Measurements from ENCODE around the gene FOXR1.

Gene FOXR1, protein sequence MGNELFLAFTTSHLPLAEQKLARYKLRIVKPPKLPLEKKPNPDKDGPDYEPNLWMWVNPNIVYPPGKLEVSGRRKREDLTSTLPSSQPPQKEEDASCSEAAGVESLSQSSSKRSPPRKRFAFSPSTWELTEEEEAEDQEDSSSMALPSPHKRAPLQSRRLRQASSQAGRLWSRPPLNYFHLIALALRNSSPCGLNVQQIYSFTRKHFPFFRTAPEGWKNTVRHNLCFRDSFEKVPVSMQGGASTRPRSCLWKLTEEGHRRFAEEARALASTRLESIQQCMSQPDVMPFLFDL
- long read RNA-seq, donor 1, result 0 reads
- long read RNA-seq, donor 2, result 0 reads
- long read RNA-seq, donor 3, result 0 reads
- long read RNA-seq, donor 4, result 0 reads
- long read RNA-seq, donor 5, result 0 reads
- long read RNA-seq, donor 6, result 0 reads
- long read RNA-seq, donor 7, result 0 reads
- long read RNA-seq, donor 8, result 0 reads

DNA sequence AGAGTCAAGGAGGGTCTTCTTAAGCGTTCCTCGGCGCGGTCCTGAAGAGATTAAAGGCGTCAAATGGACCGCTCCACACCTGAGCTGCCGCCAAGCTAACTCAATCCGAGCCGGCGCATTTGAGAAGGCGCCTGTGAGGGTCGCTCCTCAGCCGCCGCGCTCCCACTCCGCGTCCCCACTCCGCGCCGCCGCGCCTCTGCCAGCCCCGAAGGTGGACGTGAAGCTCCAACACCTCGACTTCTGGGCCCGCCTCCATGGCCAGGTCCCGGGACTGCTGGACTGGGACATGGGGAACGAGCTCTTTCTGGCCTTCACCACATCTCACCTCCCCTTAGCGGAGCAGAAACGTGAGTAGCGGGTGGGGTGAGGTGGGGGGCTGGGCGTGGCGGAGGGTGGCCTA, at the start of gene FOXR1:
FOXR1 (plus strand) TSS at position 116 of the 400 bp plus-strand sequence; CDS start at position 287, 171 bp downstream.
- DNase-seq, result no peak

DNA sequence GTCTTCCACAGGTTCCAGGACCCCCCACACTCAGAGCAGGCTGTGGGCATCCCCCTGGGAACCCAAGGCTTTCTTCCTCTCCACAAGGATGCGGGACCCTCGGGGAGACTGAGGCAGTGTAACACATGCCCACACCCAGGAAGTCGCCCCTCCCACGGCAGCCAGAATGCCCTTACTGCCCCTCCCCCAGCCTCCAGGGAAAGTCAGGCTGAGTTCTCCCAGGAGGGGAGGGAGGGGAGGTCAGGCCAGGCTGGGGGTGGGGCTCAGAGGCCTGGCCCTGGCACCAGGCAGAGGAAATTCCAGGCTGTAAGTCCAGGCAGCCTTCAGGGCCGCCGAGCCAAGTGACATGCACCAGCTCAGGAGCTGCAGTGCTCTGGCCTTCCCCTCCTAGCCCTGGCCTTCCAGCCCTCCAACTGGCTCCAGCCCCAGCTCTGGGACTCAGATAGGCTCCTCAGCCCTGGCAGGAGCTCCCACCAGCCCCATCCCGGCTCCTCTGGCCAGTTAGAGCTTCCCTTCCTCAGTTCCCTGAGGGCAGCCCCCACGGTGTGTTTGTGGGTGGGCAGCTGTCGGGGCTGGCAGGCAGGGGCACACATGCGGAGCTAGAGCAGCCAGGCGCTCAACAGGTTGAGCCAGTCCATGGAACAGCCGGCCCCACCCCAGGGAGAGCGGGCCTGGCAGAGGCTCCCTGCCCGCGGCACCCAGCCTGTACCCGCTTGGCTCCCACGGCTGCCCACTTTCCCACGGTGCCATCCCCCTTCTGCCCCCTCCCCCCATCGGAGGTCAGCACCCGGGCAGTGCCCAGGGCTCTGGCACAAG, 49.4 kb upstream of the FOXR1 start:
- peak; percentile 47 for DNase-seq

DNA sequence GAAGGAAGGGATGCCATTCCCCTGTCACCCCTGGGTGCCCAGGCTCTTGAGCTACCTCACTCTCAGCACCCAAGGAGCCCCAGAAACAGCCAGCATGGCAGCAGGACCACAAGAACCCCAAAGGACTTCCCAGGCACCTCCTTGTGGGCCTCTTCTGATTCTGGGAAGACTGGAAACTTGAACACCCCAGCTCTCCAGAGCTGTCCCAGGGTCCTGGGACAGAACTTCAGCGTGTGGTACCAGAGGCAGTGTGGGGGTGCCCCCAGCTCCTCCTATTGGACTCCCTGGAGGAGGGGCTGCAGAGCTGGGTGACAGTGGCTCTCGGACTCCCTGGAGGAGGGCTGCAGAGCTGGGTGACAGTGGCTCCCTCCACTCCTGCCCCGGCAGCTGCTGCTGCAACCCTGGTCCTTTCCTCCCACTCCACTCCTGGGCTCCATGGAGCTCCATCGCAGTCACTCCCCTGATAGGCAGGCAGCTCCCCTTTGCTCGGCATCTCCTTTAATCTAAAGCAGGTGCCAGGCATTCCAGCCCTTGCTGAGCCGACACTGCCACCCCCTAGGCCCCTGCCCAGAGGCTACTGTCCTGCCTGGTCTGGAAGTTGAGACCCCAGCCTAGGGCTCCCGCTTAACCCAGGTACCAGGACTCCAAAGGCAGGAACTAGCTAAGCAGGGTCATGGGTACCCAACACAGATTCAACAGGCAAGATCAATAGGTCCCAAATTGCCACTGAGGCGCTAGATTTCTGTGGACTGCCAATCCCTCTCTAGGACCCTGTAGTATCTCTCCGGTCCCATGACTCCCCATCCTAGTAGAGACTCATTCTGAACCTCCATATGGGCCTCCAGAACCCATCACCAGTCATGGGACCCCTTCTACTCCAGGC, 48.6 kb upstream of the FOXR1 start:
- no peak for DNase-seq

DNA sequence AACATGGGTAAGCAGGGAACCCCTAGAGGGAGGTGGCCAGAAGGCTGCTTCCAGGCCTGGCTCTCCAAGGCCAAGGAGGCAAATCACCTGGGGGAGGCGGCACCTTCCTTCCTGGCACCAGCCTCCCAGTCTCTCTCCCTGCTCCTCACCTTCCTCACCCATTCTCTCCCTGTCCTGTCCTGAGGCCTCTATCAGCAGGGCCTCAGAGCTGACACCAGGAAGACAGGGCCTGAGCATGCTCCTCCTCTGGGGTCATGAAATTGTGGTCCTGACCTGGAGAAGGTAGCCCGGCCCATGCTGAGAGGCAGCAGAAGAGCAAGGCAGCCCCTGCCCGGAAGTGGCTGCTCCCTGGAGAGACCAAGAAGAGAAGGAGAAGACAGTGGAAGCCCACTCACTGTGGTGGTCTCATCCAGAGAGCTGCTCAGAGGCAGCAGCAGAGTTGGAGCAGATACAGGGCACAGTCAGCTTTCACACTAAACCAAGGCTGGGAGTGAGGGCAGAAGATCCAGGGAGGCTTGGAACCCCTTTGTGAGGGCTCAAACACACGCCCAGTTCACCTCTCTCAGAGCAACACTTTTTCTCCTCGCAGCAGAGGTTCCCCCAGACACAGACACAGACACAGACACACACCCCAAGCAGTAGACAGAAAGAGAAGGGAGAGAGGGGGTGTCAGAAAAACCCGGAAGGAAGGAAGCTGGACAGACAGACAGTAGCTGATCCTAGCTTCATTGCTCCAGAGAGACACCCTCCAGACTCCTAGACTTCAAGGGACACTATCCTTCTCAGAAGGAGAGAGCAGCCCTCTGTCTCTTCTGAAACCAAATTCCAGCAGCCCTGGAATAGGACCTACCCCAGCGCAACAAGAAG, 47.6 kb upstream of the FOXR1 start:
- DNase-seq, result no peak

DNA sequence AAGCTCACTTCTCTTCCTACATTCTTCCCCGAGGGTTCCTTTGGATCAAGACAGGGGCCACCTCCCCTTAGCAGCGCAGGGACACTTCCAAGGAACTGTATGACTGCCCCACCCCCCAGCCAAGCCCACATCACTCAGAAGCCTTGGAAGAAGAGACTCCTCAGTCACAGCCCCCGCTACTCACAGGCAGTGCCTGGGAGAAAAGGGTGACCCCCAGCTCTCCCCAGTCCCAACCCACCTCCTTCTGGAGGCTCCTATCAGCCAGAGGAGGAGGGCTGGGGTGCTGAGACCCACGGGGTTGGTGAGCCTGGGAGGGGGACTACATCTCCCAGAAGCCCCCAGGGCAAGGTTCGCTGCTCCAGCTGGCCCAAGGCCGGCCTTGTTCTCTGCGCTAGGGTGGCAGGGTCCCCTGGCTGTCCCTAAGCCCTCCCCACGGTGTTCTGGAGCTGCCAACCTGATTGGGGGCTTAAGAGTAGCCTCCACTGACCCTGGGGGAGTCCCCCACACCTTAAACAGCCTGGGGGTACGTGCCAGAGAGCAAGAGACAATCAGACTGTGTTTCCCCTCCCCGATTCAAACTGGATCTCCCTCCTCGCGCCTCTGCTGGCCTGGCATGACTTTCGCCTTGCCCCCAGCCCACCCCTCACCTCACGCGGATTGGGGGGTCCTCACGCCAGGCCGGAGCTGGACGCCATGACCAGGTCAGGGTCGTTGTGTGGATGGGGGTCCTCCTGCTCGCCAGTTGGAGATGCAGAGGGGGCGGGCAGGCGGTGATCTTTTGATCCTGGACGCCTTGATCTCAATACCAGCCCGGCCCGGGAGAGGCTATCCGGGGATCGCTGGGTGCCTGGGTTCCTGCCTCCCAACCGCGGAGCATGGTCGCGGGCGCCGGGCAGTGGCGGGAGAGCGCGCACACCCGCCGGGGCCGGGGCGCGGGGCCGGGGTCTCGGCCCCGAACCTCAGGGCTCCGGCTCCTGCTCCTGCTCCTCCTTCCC, 46.7 kb upstream of the FOXR1 start:
- DNase-seq, result peak; percentile 76

DNA sequence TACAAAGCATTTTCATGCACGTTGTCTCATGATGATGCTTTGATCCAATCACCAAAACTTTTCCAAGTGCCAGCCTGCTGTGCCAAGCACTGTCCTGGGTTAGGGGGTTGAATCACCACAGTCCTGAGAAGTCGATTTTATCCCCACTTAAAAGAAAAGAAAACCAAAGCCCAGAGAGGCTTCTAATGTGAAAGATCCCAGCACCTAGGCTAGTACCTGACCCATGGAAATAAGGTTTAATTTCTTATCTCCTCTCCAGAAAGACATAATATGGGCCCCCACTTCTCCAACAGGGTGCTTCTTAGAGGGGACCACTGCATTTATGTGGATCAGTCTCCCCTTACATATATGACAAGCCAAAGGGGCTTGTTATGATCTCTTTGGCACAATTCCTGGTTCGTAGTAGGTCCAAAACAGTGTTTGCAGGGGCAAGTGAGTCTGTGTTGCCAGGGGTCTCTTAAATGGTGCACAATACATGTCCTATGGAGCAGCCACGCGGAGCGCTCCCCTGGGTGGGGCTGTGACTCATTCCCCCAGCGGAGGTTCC, 43.9 kb upstream of the FOXR1 start:
- no peak for DNase-seq

DNA sequence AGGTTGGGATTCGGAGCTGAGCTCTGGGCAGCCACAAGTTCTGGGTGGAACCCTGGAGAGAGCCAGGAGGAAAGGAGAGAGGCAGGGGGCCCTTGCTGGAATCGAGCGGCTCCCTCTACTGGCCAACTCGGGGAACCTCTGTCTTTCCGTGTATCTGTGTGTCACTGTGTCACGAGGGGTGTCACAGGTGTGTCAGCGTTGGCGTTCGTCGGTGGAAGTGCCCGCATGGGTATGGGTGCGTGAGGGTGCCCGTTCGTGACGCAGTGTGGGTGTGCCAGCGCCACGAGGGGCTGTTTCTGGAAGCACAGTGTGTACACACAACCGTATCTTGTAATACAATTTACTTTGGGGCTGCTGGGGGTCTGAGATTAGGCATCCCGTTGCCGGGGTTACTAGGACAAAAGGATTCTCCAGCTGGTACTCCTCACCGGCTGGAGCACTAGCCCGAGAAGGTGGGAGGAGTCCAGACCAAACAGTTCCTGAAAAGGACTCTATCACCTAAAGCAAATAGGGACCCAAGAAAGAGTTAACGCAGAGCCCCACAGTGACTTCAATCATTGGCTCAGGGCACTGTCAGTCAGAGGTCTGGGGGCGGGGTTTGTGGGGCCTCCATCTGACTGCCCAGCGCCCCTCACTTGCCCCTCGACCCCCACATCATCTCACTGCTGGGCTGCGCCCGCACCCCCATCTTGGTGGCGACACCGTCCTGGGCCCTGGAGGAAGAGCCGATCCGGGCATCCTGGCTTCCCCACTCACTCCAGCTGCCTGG, 43.3 kb upstream of the FOXR1 start:
- peak; percentile 96 for DNase-seq

DNA sequence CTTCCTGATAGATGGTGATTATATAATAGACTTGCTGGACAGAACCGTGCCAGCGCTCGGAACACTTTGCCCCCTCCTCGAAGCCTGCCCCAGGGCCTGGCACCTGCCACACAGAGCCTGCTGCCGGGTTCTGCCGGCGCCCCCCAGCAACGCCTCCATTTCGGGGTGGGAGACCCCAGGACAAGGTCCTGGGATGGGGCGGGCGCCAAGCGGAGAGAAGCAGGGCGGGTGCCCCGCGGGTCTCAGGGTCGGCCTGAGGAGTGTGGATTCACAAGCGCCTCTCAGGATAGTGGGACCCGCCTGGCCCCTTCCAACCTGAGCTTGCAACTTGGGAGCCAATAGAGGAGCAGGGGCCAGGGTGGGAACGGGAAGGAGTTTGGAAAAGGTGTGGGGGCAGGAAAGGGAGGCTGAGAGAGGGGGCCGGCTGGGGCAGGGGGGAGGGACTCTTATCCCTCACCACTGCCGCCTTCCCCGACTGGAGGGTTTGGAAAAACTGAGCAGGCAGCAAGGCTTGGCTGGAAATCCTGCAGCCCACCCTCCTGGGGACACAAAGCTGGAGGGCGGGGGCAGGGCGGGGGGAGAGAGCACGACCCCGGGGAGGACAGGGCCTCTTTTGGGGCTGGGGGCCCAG, 42.6 kb upstream of the FOXR1 start:
- DNase-seq, result no peak

DNA sequence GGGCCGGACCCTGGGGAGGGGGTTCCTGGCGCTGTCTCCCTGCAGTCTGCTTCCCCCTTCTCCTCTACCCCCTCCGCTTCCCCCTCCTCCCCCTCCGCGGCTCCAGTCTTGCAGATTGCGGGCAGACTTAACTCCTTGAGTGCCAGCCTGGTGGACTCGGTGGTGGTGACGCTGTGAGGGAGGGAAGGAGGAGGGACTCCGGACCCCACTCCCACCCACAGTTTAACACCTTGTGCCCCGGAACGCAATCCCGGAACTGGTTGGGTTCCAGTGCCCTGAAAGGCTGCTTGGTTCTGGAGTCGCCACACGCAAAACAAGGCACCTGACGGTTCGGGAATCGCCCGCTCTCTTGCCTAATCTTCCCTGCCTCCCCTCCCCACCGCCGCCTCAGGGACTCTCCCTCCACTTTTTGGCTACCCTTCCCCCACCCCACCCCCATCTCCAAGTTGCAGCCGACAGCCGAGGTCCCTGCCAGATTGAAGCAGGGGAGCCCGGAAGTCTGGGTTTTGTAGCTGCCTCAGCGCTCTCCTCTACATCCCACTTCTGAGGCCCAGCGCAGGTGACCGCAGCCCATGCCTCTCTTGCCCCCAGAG, 42.0 kb upstream of the FOXR1 start:
- peak; percentile 69 for DNase-seq

DNA sequence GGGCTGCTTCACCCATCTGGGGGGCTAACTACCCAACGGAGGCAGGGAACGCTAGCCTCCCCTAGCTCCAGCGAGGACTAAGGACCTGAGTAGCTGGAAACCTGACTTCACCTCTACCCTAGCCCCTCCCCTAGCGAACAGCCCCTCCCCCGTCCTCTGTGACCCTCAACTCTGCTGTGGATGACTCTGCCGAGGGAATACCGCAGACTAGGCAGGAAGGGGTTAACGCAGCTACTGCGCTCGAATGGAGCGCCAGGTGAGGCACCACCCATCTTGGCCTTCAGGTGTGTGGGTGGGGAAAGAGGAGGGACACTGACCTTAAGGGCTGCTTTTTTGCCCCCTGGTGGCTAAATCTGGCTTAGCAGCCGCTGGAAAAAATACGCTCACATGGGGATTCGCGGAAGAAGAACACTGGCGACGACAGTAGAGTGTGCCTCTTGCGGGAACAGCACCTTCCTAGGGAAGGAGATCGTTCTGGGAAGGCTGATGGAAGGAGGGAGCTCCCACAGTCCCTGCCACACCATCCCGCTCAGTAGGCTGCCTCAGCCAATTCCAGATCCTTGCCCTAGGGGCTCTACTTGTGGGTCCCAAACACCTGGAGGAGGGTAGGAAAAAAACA, 41.4 kb upstream of the FOXR1 start:
- peak; percentile 81 for DNase-seq

DNA sequence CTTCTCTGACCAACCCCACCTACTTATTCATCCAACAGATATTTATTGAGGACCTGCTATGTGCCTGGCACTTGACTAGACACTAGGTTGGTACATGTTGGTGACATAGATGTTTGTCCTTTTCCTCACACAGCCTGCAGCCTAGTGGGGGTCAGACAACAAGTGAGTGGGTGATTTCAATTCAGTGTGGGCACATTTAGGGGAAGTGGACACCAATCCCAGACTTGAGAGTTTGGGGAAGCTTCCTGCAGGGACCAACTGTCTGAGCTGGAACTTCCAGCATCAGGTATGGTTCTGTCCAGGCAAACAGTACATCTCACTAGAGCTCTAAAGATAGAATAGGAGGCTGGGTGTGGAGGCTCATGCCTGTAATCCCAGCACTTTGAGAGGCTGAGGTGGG, 40.0 kb upstream of the FOXR1 start:
- no peak for DNase-seq

DNA sequence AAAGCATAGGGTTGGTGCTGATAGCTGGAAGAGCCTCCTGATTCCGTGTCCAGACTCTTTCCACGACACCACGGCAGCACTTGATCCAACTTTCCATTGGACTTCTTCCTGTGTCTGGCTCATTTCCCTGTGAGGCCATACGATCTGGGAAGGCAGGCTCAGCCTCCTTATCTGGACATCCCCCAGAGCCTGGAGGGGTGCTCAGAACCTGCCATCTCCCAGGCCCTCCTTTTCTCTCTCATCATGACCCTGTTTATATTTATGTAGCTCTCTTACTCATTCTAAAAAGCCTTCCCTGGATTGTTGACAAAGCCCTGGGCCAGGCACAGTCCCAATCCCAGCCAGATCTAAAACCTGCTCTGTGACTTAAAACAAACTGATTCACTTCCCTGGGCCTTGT, 38.1 kb upstream of the FOXR1 start:
- DNase-seq, result no peak

DNA sequence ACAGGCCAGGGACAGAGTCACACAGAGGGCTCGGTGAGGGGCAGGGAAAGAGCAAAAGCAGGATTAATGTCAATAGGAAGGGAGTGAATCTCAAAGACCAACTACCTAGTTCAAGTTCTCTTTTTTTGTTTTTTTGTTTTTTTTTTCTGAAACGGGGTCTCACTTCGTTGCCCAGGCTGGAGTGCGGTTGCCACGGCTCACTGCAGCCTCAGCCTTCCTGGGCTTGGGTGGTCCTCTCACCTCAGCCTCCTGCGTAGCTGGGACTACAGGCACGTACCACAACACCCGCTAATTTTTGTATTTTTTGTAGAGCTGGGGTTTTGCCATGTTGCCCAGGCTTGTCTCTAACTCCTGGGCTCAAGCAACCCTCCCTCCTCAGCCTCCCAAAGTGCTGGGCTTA, 36.2 kb upstream of the FOXR1 start:
- no peak for DNase-seq

DNA sequence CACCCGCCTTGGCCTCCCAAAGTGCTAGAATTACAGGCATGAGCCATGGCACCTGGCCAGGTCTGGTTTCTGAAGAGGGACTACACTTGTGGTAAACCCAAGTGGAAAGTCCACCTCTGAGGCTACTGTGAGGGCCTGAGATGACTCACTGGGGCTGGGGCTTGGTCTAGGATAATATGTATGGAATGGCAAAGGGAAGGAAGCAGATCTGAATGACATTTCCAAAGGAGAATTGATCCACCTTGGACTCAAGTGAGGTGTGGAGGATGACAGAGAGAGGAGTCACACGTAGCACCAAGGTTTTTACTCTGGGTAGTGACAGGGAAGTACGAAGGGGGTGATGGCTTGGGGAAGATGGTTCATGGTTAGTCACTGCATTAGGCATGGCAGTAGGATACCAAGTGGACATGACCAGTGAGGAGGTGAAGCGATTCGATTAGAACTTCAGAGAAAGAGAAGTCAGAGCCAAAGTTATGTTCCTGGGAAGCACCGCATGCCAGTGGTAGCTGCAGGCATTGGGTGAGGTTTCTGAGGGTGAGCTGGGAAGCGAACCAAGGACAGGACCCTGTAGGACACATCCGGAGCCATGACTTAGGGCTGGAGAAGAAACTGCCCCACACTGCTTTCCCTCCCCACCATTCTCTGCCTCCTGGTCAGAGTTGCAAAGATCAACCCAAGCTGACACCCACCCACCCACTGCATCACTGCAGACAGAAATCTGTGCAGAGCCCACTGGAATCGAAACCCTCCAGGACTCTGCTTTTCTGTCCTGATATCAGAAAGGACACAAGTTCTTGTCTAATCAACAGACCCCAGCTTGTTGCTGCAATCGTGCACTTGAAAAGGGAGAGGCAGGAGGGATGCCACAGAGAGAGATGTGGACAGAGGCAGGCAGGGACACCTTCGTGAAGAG, 32.8 kb upstream of the FOXR1 start:
- DNase-seq, result no peak

DNA sequence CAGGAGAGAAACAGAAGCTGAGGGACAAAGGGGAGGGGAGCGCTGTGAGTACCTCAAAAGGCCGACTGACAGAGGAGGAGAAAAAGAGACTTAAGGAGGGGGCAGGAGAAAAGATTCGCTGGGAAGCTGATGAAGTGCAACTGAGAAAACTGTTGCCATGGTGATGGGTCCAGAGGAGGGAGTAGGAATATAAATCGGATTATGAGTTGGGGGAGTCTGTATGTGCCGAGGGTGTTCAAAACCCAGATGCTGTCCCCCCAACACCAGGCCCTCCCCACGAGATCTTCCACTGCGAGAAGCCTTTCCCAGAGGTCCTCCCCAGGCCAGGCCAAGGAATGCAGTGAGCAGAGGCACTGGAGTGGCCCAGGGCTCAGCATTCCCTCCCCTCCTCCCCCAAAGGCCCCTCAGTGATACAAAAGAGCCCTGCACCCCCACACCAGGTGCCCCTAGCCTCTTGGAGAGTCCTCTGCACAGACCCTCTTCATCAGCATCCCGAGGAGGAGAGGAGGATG, 32.1 kb upstream of the FOXR1 start:
- no peak for DNase-seq

DNA sequence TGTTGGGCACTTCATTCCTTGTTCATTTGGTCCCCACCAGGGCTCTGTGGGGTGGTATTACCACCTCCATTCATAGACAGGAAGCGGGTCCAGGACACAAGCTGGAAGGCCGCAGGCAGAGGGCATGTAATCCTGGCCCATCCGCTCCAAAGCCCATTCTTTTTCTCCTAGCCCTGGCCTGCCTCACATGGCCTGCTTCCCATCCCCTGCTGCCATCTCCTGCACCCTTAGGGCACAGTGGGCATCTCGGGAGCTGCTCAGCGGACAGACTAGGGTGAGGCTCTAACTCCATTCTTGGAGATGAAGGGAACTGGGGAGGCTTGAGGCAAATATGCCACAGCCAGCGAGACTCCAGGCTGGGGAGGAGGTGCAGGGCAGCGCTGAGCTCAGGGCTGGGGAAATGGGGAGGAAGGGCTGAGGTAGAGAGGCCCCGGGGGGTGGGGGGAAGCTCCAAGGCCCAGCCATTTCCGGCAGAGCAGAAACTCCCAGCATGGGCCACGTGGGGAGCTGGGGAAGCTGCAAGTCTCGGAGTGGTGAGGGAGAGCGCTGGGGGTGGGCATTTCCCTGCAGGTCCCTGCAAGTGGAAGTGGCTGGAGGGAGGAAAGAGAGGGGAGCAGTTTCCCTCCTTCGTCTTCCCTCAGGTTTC, 31.5 kb upstream of the FOXR1 start:
- no peak for DNase-seq

All from right kidney (tissue), 9 donors.